IPS DF 6.9 (cell line): ENCODE results near the gene SLC10A3.

ENCODE experiments used
- DNase-seq: peaks from one replicate; pipeline ENCODE4 v3.0.0-alpha.2; 2013; ENCODE audit warnings: low read depth, low spot score
- H3K27ac ChIP-seq: one replicate; pipeline ENCODE4 v1.5.1; 2013; ENCODE audit warnings: low read length, control low read depth
- H3K27me3 ChIP-seq: 2 replicates; pipeline ENCODE4 v1.6.1; 2013; ENCODE audit warnings: mild to moderate bottlenecking, low read length; ENCODE audit not compliant: control insufficient read depth, insufficient read depth
- H3K36me3 ChIP-seq: 2 replicates; pipeline ENCODE4 v1.6.1; 2013; ENCODE audit warnings: low read length; ENCODE audit not compliant: control insufficient read depth, insufficient read depth
- H3K4me1 ChIP-seq: 2 replicates; pipeline ENCODE4 v1.6.1; 2013; ENCODE audit warnings: low read length; ENCODE audit not compliant: control insufficient read depth, insufficient read depth
- H3K4me3 ChIP-seq: 2 replicates; pipeline ENCODE4 v1.5.1; 2013; ENCODE audit warnings: mild to moderate bottlenecking, low read length
- H3K9me3 ChIP-seq: 2 replicates; pipeline ENCODE4 v1.6.1; 2013; ENCODE audit warnings: low read length, inconsistent platforms; ENCODE audit not compliant: control insufficient read depth, insufficient read depth
- WGBS: extraction: QIAGEN DNeasy Blood & Tissue Kit; methylation state at CpG from one replicate; pipeline ENCODE4 v1.1.7; 2013; ENCODE audit warnings: mixed read lengths, missing lambda C conversion rate; ENCODE audit not compliant: insufficient read length, insufficient coverage; 5-methylcytosine and 5-hydroxymethylcytosine counted together

Gene SLC10A3

DNA sequence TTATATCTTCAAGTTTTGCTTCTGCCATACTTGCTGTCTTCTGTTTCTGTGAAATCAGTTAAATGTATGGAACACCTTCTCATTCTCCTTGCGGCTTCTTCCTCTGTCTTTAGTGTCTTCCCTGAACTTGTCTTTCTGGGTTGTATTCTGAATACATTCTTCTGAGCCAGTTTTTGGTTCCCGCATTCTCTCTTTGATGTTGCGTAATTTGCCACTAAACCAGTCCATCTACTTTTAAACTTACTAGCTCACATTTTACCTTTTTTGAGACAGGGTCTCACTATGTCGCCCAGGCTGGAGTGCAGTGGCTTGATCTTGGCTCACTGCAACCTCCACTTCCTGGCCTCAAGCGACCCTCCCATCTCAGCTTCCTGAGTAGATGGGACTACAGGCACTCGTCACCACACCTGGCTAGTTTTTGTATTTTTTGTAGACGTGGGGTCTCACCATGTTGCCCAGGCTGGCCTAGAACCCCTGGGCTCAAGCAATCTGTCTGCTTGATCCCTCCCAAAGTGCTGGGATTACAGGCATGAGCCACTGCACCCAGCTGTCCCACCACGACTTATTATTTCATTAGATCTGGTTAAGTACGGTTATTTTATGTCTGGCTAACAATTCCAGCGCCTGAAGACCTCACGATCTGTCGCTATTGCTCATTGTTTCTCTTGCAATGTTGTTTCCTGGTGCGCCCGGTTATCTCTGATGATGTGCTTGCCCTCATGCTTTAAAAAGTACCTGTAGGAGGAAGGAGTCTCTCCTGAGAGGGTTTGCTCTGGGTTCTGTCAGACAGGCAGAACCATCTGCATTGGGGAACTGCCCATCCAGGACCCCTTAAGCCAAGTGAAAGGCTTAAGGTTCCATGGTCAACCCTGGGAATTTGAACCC, 35.4 kb upstream of the SLC10A3 start:
- WGBS: no CpG with 5 or more reads among the region's 14 CpGs
- Histone ChIP-seq H3K27me3 (no peaks in the 10 kb centered on the region), H3K9me3 (no peaks in the 10 kb centered on the region), H3K4me1 (no peaks in the 10 kb centered on the region; the same call in 1 of the 2 replicates), H3K27ac (no peak overlapping the region), H3K4me3 (no peak overlapping the region), H3K36me3 (no peaks in the 10 kb centered on the region)
- no peak for DNase-seq

DNA sequence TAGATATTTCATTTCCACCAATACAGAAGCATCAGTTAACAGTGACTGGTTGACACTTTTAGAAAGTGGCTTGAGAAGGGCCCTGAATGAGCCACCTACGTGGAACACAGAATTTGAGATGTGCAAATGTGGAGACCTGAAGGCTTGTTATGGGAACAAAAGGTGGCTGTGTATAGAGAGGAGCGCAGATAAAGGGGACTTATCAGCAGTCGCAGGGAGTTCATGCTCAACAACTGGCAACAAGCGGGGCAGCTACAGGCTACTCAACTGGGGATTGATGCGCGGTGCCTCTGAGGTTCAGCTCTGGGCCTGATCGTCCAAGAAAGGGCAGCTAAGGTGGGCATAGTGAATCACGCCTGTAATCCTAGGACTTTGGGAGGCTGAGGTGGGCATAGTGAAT, 29.0 kb upstream of the SLC10A3 start:
- H3K27me3 ChIP-seq: no peaks in the 10 kb centered on the region
- H3K27ac ChIP-seq: no peak overlapping the region
- no peak for DNase-seq
- H3K4me1 ChIP-seq: peaks cover 4% of the 10 kb centered on the region; the same call in 1 of the 2 replicates
- no peaks in the 10 kb centered on the region for H3K9me3 ChIP-seq
- no CpG with 5 or more reads among the region's 8 CpGs for WGBS
- no peak overlapping the region for H3K4me3 ChIP-seq
- H3K36me3 ChIP-seq: no peaks in the 10 kb centered on the region

DNA sequence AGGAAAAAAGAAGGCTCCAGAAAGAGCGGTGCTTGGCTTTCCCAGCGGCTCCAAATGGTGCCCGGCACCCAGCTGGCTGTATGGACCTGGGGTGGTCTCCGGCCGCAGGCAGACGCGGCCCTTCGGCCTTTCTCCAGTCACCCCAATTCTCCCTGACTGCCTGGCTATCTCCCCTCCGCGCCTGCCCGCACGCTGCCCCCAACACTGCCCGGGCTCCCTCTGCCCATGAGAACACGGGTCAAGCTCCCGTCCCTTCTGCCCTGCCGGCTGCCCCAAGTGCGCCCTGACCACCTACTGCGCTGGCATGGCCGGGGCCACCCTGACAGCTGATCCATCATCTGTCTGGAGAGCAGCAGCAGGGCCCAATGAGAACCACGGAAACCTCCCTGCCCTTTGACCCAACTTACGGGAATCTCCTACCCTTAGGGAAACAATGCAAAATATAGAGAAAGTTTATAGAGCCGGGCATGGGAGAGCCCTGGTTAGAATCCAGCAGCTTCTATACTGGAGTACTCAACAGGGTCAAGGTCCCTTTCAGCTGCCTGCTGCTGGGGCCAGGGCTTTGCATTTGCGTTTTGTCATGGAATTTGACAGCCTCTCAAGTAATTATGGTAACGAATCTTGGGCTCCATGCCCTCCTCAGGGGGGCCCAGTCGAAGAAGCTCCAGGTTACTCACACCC, 26.8 kb upstream of the SLC10A3 start:
- no CpG with 5 or more reads among the region's 25 CpGs for WGBS

DNA sequence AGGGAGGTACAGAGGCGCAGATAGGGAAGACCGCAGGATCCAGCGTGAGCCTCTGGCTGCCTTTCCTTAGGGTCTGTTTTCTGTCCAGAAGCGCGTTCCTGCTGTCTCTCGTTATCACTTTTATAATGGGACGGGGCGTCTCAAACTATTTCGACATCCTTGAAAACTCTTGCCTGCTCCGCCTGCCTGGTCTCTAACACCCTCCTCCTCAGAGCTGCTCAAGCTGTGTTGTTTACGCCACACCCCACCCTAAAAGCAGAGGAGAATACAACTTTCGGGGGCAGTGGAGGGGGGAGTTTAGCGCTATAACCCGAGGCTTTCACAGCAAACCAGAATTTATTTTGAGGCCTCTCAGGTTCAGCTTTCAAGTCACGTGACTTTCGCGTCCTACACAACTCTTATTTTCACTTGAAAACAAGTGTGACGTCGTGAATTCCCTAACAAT, 26.2 kb upstream of the SLC10A3 start:
- no peaks in the 10 kb centered on the region for H3K9me3 ChIP-seq
- peaks cover 4% of the 10 kb centered on the region; the same call in 1 of the 2 replicates for H3K4me1 ChIP-seq
- no peak for DNase-seq
- H3K27me3 ChIP-seq: no peaks in the 10 kb centered on the region
- no CpG with 5 or more reads among the region's 19 CpGs for WGBS
- peak overlapping the region; percentile 32; the same call in 1 of the 2 replicates for H3K4me3 ChIP-seq
- no peaks in the 10 kb centered on the region for H3K36me3 ChIP-seq
- no peak overlapping the region for H3K27ac ChIP-seq

More for the DNA sequence above, 26.8 kb upstream of the SLC10A3 start:
- Histone ChIP-seq H3K4me1 (peaks cover 4% of the 10 kb centered on the region; the same call in 1 of the 2 replicates), H3K27me3 (no peaks in the 10 kb centered on the region), H3K4me3 (no peak overlapping the region), H3K36me3 (no peaks in the 10 kb centered on the region), H3K9me3 (no peaks in the 10 kb centered on the region), H3K27ac (no peak overlapping the region)
- no peak for DNase-seq

DNA sequence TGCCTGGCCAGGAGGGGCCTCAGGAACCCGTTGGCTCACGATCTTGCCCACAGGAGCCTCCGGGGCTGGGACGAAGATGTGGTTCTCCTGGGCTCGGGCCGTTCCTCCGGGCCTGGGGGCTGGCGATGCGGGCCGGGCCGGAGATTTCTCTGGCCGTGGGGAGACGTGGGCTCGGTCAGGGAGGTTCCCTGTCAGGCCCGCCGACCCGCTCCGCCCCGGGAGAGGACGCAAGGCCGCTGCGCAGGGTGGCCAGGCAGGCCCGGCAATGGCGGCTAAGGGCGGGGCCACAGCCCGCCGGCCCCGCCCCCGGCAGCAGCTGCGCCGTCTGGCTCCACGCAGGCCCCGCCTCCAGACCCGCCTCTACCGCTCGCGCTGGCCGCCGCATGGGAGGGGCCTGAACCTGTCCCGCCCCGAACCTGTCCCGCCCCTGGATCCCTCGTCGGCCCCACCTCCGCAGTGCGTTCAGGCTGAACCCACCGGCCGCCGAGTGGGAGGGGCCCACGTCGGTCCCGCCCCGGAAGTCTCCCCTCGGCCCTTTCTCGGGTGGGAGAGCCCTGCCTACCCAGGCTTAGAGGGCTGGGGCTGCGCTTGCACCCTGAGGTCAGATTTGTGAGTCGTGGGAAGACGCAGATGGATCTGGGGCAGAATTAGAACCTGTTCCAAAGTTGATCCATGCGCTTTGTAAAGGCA, 25.7 kb upstream of the SLC10A3 start, which contains the start of gene FAM3A:
FAM3A (minus strand) TSS at position 267 of the 690 bp plus-strand sequence. CDS start 460 bp downstream, outside the sequence.
- Histone ChIP-seq H3K27ac (no peak within 1 kb of the TSS), H3K9me3 (no peaks in the 10 kb centered on the region), H3K4me1 (peaks cover 4% of the 10 kb centered on the region; the same call in 1 of the 2 replicates), H3K27me3 (no peaks in the 10 kb centered on the region), H3K36me3 (no peaks in the 10 kb centered on the region), H3K4me3 (peak within 1 kb of the TSS; percentile 80; the same call in 1 of the 2 replicates)
- WGBS: no CpG with 5 or more reads among the region's 59 CpGs
- no peak for DNase-seq

DNA sequence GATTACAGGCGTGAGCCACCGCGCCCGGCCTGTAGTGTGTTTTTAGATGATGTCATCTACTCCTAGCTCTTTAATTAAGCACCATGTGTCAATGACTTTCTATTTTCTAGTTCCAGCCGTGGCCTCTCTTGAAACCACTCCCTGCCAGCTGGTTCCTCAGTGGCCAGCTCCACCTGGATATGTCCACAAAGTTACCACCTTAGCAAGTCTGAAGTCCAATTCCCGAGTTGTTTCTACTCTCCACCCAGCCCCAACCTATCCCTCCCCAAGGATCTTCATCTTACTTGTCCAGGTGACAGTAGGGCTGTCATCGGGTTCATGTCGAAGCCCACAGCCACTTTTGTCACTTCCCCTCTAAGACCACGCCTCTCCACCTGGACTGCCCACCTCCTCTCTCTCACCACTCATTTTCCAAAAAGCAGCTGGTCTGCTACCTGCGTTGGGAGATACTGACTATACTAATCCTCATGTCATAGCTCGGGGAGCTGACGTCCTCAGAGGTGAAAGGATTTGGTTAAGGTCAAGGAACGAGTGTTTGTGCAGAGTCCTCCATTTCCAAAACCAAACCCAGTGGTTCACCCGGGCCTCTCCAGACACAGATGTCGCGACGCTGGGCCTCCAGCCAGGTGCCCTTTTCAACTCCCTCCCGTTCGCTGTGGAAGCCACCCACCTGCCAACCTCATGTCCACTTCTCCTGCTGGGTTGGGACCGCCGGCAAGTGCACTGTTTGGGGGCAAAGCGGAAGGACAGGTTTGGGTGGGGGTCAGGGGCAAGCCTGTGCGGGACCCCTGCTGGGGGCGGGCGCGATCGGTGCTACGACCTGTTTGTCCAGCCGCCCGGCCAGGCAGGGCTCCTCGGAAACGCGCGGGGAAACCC, 24.9 kb upstream of the SLC10A3 start:
- H3K27me3 ChIP-seq: no peaks in the 10 kb centered on the region
- H3K36me3 ChIP-seq: no peaks in the 10 kb centered on the region
- peaks cover 4% of the 10 kb centered on the region; the same call in 1 of the 2 replicates for H3K4me1 ChIP-seq
- no peak for DNase-seq
- H3K27ac ChIP-seq: no peak overlapping the region
- H3K4me3 ChIP-seq: peak overlapping the region; percentile 80; the same call in 1 of the 2 replicates
- no peaks in the 10 kb centered on the region for H3K9me3 ChIP-seq
- no CpG with 5 or more reads among the region's 34 CpGs for WGBS

DNA sequence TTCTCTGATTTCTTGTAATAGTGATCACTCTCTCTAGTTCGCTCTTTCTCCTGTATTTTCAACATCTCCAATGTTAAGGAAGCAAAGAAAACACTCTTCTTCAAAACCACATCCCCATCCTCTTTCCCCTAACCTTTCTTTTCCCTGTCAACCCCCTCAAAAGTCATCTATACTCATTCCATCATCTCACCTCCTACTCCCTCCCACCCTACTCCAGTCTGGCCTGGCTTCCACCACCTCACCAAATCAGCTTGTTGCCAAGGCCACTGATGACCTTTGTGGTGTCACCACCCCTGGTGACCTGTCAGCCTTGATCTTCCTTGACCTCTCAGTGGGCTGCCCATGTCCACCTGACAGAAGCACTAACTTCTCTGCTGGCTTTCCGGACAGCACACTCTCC, 23.3 kb upstream of the SLC10A3 start:
- Histone ChIP-seq H3K36me3 (no peaks in the 10 kb centered on the region), H3K27ac (no peak overlapping the region), H3K4me3 (no peak overlapping the region), H3K27me3 (no peaks in the 10 kb centered on the region), H3K4me1 (peaks cover 4% of the 10 kb centered on the region; the same call in 1 of the 2 replicates), H3K9me3 (no peaks in the 10 kb centered on the region)
- DNase-seq: no peak
- no CpG with 5 or more reads among the region's 2 CpGs for WGBS

DNA sequence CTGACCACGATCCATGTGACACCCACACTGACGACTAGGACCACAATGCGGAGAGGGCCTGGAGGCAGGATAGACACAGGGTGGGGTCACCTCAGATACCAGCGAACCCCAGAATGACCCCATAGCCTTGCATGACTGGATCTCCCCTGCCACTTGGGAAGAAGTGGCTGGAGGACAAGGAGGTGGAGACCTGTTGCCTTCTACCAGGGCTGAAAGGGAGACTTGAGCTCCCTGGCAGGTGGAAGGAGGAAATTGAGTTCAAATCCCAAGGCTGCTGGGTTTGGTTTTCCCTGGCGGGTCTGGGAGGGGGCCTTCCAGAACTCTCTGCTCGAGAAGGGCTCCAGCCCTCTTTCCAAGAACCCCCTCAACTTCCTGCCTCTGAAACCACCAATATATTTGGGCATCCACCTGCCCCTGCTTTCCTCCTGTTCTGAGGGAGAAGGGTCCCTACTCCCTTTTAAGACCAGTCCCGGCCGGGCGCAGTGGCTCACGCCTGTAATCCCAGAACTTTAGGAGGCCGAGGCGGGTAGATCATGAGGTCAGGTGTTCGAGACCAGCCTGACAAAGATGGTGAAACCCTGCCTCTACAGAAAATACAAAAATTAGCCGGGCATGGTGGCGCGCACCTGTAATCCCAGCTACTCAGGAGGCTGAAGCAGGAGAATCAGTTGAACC, 22.6 kb upstream of the SLC10A3 start:
- peaks cover 4% of the 10 kb centered on the region; the same call in 1 of the 2 replicates for H3K4me1 ChIP-seq
- no peaks in the 10 kb centered on the region for H3K9me3 ChIP-seq
- DNase-seq: no peak
- no CpG with 5 or more reads among the region's 16 CpGs for WGBS
- no peaks in the 10 kb centered on the region for H3K36me3 ChIP-seq
- H3K27me3 ChIP-seq: no peaks in the 10 kb centered on the region
- H3K27ac ChIP-seq: no peak overlapping the region
- H3K4me3 ChIP-seq: no peak overlapping the region

DNA sequence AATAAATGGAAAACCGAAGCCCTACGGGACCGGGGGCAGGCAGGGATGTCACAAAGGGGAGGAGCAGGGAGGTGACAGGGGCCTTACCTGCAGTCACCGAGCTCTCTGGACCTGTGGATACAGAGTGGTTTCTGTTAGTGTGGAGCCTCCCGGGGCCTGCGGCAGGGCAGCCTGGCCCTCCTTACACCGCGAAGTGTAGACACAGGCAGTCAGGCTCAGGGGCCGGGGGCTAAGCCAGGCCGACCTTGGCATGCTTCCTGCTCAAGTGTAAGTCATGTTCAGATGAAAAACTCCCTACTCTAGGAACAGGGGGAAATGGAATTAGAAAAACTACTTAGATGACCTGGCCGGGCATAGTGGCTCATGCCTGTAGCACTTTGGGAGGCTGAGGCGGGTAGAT, 21.3 kb upstream of the SLC10A3 start:
- no peak for DNase-seq
- Histone ChIP-seq H3K4me3 (no peak overlapping the region), H3K27ac (no peak overlapping the region), H3K9me3 (no peaks in the 10 kb centered on the region), H3K27me3 (no peaks in the 10 kb centered on the region), H3K36me3 (no peaks in the 10 kb centered on the region), H3K4me1 (no peaks in the 10 kb centered on the region)
- WGBS: no CpG with 5 or more reads among the region's 12 CpGs
